Measurements from ENCODE around the gene CFDP1. TPM values are rescaled to one million over a fixed set of nuclear protein-coding genes. Genes with fewer than 3 reads are reported as not detected.

Gene CFDP1
- total RNA-seq, 1 experiment from 2014 or later, result 77.6 TPM

DNA sequence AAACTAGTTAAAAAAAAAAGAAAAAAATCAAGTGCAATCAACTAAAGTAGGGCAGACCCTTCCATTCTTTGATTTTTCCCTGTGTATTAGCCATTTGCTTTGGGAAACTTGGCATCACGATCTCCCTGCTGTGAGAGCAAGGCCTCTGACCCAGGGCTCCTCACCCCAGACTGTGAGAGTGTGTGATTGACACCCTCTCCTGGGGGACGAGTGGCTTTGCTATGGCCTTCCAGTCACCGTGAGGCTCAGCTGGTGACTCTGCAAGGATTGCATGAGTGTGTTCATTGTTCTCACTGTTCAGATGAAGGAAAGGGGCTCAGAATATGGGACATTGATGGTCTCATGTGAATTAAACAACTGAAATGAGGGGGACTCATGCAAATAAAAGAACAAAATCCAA lies 112.9 kb downstream of the CFDP1 start:
- TF ChIP-seq, protein P1, sequence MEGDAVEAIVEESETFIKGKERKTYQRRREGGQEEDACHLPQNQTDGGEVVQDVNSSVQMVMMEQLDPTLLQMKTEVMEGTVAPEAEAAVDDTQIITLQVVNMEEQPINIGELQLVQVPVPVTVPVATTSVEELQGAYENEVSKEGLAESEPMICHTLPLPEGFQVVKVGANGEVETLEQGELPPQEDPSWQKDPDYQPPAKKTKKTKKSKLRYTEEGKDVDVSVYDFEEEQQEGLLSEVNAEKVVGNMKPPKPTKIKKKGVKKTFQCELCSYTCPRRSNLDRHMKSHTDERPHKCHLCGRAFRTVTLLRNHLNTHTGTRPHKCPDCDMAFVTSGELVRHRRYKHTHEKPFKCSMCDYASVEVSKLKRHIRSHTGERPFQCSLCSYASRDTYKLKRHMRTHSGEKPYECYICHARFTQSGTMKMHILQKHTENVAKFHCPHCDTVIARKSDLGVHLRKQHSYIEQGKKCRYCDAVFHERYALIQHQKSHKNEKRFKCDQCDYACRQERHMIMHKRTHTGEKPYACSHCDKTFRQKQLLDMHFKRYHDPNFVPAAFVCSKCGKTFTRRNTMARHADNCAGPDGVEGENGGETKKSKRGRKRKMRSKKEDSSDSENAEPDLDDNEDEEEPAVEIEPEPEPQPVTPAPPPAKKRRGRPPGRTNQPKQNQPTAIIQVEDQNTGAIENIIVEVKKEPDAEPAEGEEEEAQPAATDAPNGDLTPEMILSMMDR (IDR thresholded peaks at IDR 0.05; ENCODE audit: insufficient read depth in 1 of 2, low read depth in 1 of 2, low read length in 1 of 2, severe bottlenecking in 1 of 2, unreplicated experiment in 1 of 2), result peak in 1 of 2 experiments; percentile 19
- Histone ChIP-seq H3K9me3 (no peaks in the 10 kb centered on the region), H3K4me3 (ENCODE audit: low read depth, low read length) (no peak overlapping the region), H3K4me1 (no peaks in the 10 kb centered on the region), H3K27me3 (replicated peaks; ENCODE audit: control insufficient read depth, insufficient read depth, low read length) (no peaks in the 10 kb centered on the region), H3K36me3 (ENCODE audit: control insufficient read depth, insufficient read depth, low read length) (no peaks in the 10 kb centered on the region; the same call in 1 of the 2 replicates)
- Mint-ChIP-seq H3K27ac (ENCODE audit: unreplicated experiment) (peak overlapping the region; percentile 13), H3K36me3 (ENCODE audit: insufficient read depth, unreplicated experiment) (peaks cover 4% of the 10 kb centered on the region), H3K4me1 (ENCODE audit: low read depth, unreplicated experiment) (peaks cover 7% of the 10 kb centered on the region), H3K27me3 (ENCODE audit: insufficient read depth, unreplicated experiment) (no peaks in the 10 kb centered on the region), H3K9me3 (ENCODE audit: unreplicated experiment) (no peaks in the 10 kb centered on the region), H3K4me3 (ENCODE audit: unreplicated experiment) (no peak overlapping the region)
- intact Hi-C loops (cut with micrococcal nuclease; ENCODE audit: unreplicated experiment), result no loop called here
- ChIA-PET POLR2A (no interaction called here), CTCF (interaction anchor here (1.0 to 1.2 kb wide), 4 partner anchors 9 to 121 kb away, joined by 3 to 6 read pairs (median 3); no protein-coding TSS in a partner anchor)
- no TSS peak for BruUV-seq (replicated peaks)
- DNase-seq, result peak in 1 of 2 experiments; percentile 20

DNA sequence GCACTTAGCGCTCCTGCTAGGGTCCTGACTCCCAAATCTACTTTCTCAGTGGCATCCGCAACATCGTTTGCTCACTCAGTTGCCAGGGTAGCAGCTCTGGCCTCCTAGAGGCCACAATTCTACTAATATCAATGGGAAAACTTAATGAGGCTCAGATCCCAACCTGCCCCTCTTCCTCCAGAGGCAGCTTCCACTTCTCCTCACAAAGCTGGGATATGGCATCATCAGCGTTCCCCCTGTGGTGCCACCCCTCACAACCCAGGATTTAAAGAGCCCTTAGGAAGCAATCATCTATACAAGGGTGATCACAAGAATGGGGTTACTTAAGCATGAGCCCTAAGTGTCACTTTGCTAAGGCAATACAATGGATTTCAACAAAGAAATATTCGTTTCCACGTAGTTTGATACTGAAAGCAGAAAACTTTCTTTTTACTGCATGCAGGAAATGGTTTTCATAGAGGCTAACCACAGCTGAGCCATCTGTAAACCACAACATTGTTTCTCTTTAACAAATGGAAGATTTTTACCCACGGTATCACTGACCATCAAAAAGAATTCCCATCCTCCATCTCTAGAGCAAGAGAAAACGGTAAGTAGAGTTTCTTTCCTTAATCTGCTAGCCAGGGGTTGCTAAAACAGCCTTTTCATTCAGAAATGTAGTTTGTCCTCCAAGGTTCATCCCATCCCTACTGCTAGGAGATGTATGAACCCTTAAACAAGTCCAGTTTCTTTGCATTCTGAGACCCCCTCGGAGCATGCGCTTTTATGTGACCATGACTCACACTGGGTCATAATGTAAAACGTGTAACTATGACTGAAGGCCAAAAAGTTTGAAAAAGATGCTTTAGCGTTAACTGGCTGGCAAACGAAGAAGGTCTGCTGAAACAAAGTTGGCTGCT lies 113.5 kb downstream of the CFDP1 start:
- POLR2A ChIA-PET, result no interaction called here
- peaks cover 7% of the 10 kb centered on the region for H3K4me1 Mint-ChIP-seq (ENCODE audit: low read depth, unreplicated experiment)

GRCh38 chr16:75318737-75319136 lies 114.6 kb downstream of the CFDP1 start:
- Mint-ChIP-seq H3K9me3 (ENCODE audit: unreplicated experiment) (no peaks in the 10 kb centered on the region), H3K4me3 (ENCODE audit: unreplicated experiment) (no peak overlapping the region), H3K27ac (ENCODE audit: unreplicated experiment) (no peak overlapping the region), H3K36me3 (ENCODE audit: insufficient read depth, unreplicated experiment) (peaks cover 4% of the 10 kb centered on the region), H3K4me1 (ENCODE audit: low read depth, unreplicated experiment) (peaks cover under 1% of the 10 kb centered on the region), H3K27me3 (ENCODE audit: insufficient read depth, unreplicated experiment) (no peaks in the 10 kb centered on the region)
- H3K36me3 ChIP-seq (ENCODE audit: control insufficient read depth, insufficient read depth, low read length), result no peaks in the 10 kb centered on the region
- TF ChIP-seq, protein P1 (IDR thresholded peaks at IDR 0.05; ENCODE audit: insufficient read depth in 1 of 2, low read depth in 1 of 2, low read length in 1 of 2, severe bottlenecking in 1 of 2, unreplicated experiment in 1 of 2), result no peak
- H3K27me3 ChIP-seq (replicated peaks; ENCODE audit: control insufficient read depth, insufficient read depth, low read length), result no peaks in the 10 kb centered on the region
- intact Hi-C loops (cut with micrococcal nuclease; ENCODE audit: unreplicated experiment), result no loop called here
- no peaks in the 10 kb centered on the region for H3K4me1 ChIP-seq
- DNase-seq, result no peak
- ChIA-PET POLR2A (no interaction called here), CTCF (interaction anchor here (1.2 kb wide), 1 partner anchor 85 kb away, joined by 6 read pairs; no protein-coding TSS in a partner anchor)
- H3K9me3 ChIP-seq, result no peaks in the 10 kb centered on the region
- no TSS peak for BruUV-seq (replicated peaks)
- no peak overlapping the region for H3K4me3 ChIP-seq (ENCODE audit: low read depth, low read length)

More for the DNA sequence above, 113.5 kb downstream of the CFDP1 start:
- Mint-ChIP-seq H3K27me3 (ENCODE audit: insufficient read depth, unreplicated experiment) (no peaks in the 10 kb centered on the region), H3K27ac (ENCODE audit: unreplicated experiment) (peak overlapping the region; percentile 13), H3K36me3 (ENCODE audit: insufficient read depth, unreplicated experiment) (peaks cover 4% of the 10 kb centered on the region), H3K4me3 (ENCODE audit: unreplicated experiment) (no peak overlapping the region), H3K9me3 (ENCODE audit: unreplicated experiment) (no peaks in the 10 kb centered on the region)
- CTCF ChIA-PET, result interaction anchor here (1.0 to 1.2 kb wide), 2 partner anchors 8 to 120 kb away, joined by 3 to 6 read pairs; no protein-coding TSS in a partner anchor
- TF ChIP-seq, protein P1 (IDR thresholded peaks at IDR 0.05; ENCODE audit: insufficient read depth in 1 of 2, low read depth in 1 of 2, low read length in 1 of 2, severe bottlenecking in 1 of 2, unreplicated experiment in 1 of 2), result no peak
- no TSS peak for BruUV-seq (replicated peaks)
- Histone ChIP-seq H3K4me1 (no peaks in the 10 kb centered on the region), H3K9me3 (no peaks in the 10 kb centered on the region), H3K27me3 (replicated peaks; ENCODE audit: control insufficient read depth, insufficient read depth, low read length) (no peaks in the 10 kb centered on the region), H3K36me3 (ENCODE audit: control insufficient read depth, insufficient read depth, low read length) (no peaks in the 10 kb centered on the region; the same call in 1 of the 2 replicates), H3K4me3 (ENCODE audit: low read depth, low read length) (no peak overlapping the region)
- intact Hi-C loops (cut with micrococcal nuclease; ENCODE audit: unreplicated experiment), result no loop called here
- no peak for DNase-seq

Data from Caco-2 (cell line).